A549 treated with Hydrocortisone at 1 μM for 4 hours (cell line): Measurements from ENCODE around the gene TNFRSF6B. TPM values are rescaled to one million over a fixed set of nuclear protein-coding genes. Genes with fewer than 3 reads are reported as not detected.

Experiments
- total RNA-seq: library from RNA; stranded (reverse); fragments of 200-300 nt; extraction: Qiagen RNA extraction; gene quantifications from 5 replicates; pipeline ENCODE4 v1.2.3, GENCODE V29; 2022

Gene TNFRSF6B, protein sequence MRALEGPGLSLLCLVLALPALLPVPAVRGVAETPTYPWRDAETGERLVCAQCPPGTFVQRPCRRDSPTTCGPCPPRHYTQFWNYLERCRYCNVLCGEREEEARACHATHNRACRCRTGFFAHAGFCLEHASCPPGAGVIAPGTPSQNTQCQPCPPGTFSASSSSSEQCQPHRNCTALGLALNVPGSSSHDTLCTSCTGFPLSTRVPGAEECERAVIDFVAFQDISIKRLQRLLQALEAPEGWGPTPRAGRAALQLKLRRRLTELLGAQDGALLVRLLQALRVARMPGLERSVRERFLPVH
- 0.28 to 0.97 TPM (median 0.77 TPM) in 5 replicates for total RNA-seq

DNA sequence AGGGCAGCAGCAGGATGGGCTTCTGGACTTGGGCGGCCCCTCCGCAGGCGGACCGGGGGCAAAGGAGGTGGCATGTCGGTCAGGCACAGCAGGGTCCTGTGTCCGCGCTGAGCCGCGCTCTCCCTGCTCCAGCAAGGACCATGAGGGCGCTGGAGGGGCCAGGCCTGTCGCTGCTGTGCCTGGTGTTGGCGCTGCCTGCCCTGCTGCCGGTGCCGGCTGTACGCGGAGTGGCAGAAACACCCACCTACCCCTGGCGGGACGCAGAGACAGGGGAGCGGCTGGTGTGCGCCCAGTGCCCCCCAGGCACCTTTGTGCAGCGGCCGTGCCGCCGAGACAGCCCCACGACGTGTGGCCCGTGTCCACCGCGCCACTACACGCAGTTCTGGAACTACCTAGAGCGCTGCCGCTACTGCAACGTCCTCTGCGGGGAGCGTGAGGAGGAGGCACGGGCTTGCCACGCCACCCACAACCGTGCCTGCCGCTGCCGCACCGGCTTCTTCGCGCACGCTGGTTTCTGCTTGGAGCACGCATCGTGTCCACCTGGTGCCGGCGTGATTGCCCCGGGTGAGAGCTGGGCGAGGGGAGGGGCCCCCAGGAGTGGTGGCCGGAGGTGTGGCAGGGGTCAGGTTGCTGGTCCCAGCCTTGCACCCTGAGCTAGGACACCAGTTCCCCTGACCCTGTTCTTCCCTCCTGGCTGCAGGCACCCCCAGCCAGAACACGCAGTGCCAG is at the start of gene TNFRSF6B:
TNFRSF6B (plus strand) TSS at position 25 of the 729 bp plus-strand sequence; CDS start at position 141, 116 bp downstream.

GRCh38 chr20:63653041-63653973 is 43.1 kb upstream of the TNFRSF6B start, which contains the start of gene STMN3:
TSS of gene STMN3 (minus strand) at chr20:63653424. CDS start at chr20:63653345, 79 bp downstream.

GRCh38 chr20:63657937-63658748 is 38.3 kb upstream of the TNFRSF6B start, which contains the start of gene RTEL1:
TSS of gene RTEL1 (plus strand) at chr20:63658312. CDS start at chr20:63659403, 1,091 bp downstream.

GRCh38 chr20:63707558-63708300 is 11.3 kb downstream of the TNFRSF6B start, which contains the start of the genes ARFRP1 and ZGPAT:
TSS of gene ARFRP1 (minus strand) at chr20:63707976. CDS start at chr20:63707091, 885 bp downstream.
TSS of gene ZGPAT (plus strand) at chr20:63708039. CDS start at chr20:63708581, 542 bp downstream.

DNA sequence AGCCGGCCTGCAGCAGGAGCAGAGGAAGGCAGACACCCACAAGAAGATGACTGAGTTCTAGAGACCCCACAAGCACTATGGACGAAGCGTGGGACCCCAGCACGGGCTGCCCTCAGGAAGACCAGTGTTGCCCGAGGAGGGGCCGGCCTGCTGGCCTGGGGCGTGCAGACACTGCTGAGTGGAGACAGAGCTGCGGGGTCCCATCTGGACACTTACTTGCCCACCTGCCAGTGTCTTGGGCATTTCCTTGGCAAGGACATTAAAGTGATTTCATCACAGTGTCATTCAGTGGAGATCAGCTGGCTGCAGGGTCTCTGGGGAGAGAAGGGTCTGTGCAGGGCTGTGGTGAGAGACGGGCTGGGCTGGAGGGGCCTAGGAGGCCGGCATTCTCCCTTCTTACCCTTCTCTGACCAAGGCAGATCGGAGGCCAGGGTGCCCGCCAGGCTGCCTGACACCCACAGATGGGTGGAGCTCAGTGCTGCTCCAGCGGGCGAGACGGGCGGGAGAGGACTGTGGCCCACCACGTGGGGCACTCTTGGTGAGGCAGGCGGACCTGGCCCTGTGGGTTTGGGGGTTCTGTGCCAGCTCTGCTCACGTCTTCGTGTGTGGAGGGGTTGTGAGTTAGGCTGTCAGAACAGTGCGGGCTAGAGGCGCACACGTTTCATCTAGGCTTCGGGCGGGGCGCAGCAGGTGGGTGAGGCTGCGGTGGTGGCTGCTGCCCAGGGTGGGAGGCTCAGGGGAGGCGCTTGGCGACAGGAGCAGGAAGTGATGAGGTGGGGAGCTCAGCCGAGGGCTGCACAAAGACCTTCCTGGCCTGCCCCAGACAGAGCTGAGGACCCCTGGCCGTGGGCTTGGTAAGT is 39.6 kb downstream of the TNFRSF6B start, which contains the start of gene LIME1:
LIME1 (plus strand) TSS at position 806 of the 860 bp plus-strand sequence. CDS start 886 bp downstream, outside the sequence.

GRCh38 chr20:63739130-63740069 is 42.9 kb downstream of the TNFRSF6B start, which contains the start of gene SLC2A4RG:
TSS of gene SLC2A4RG (plus strand) at chr20:63739776. CDS start at chr20:63739913, 137 bp downstream.

Other genes with a start within 250 kb of the TNFRSF6B start
- 0.16 to 0.62 TPM (median 0.46 TPM) in 5 replicates for gene KCNQ2, start 224.0 kb upstream of the TNFRSF6B start, total RNA-seq
- gene EEF1A2, start 197.6 kb upstream of the TNFRSF6B start, total RNA-seq = 142 to 176 TPM (median 148 TPM) in 5 replicates
- 234 to 352 TPM (median 331 TPM) in 5 replicates for gene PPDPF, start 175.9 kb upstream of the TNFRSF6B start, total RNA-seq
- gene PTK6, start 159.3 kb upstream of the TNFRSF6B start, total RNA-seq = 2.7 to 3.6 TPM (median 2.9 TPM) in 5 replicates
- 0.11 to 0.15 TPM (median 0.13 TPM) in 5 replicates for gene SRMS, start 148.9 kb upstream of the TNFRSF6B start, total RNA-seq
- gene FNDC11, start 142.5 kb upstream of the TNFRSF6B start, total RNA-seq = 0.16 to 0.41 TPM (median 0.20 TPM) in 5 replicates
- 24.2 to 33.4 TPM (median 27.2 TPM) in 5 replicates for gene HELZ2, start 122.4 kb upstream of the TNFRSF6B start, total RNA-seq
- gene GMEB2, start 69.6 kb upstream of the TNFRSF6B start, total RNA-seq = 9.7 to 10.6 TPM (median 10.2 TPM) in 5 replicates
- gene STMN3, start 43.2 kb upstream of the TNFRSF6B start, total RNA-seq = 8.6 to 11.3 TPM (median 9.5 TPM) in 5 replicates
- 4.7 to 7.2 TPM (median 6.8 TPM) in 5 replicates for gene RTEL1, start 38.3 kb upstream of the TNFRSF6B start, total RNA-seq
- gene ARFRP1, start 11.3 kb downstream of the TNFRSF6B start, total RNA-seq = 33.9 to 39.1 TPM (median 38.0 TPM) in 5 replicates
- gene ZGPAT, start 11.4 kb downstream of the TNFRSF6B start, total RNA-seq = 25.1 to 27.5 TPM (median 27.0 TPM) in 5 replicates
- gene LIME1, start 40.0 kb downstream of the TNFRSF6B start, total RNA-seq = 5.0 to 9.8 TPM (median 8.9 TPM) in 5 replicates
- gene SLC2A4RG, start 43.1 kb downstream of the TNFRSF6B start, total RNA-seq = 59.0 to 100 TPM (median 93.0 TPM) in 5 replicates
- 0.71 to 1.0 TPM (median 0.81 TPM) in 5 replicates for gene ZBTB46, start 134.6 kb downstream of the TNFRSF6B start, total RNA-seq
- gene ABHD16B, start 164.8 kb downstream of the TNFRSF6B start, total RNA-seq = 0.08 to 0.13 TPM in 2 of 5 replicates, not detected in the others
- gene TPD52L2, start 168.6 kb downstream of the TNFRSF6B start, total RNA-seq = 131 to 146 TPM (median 133 TPM) in 5 replicates
- gene DNAJC5, start 198.5 kb downstream of the TNFRSF6B start, total RNA-seq = 27.2 to 30.6 TPM (median 28.7 TPM) in 5 replicates